HG02623 (cell line): Measurements from ENCODE around the gene SLC24A3.

Source experiments
- ATAC-seq: cut with Tn5 transposase; IDR thresholded peaks from one replicate; pipeline ENCODE4 v1.9.1; 2021; ENCODE audit warnings: moderate library complexity; ENCODE audit not compliant: unreplicated experiment

The SLC24A3 gene

GRCh38 chr20:19419396-19419795, 207.0 kb downstream of the SLC24A3 start:
- no peak for ATAC-seq

DNA sequence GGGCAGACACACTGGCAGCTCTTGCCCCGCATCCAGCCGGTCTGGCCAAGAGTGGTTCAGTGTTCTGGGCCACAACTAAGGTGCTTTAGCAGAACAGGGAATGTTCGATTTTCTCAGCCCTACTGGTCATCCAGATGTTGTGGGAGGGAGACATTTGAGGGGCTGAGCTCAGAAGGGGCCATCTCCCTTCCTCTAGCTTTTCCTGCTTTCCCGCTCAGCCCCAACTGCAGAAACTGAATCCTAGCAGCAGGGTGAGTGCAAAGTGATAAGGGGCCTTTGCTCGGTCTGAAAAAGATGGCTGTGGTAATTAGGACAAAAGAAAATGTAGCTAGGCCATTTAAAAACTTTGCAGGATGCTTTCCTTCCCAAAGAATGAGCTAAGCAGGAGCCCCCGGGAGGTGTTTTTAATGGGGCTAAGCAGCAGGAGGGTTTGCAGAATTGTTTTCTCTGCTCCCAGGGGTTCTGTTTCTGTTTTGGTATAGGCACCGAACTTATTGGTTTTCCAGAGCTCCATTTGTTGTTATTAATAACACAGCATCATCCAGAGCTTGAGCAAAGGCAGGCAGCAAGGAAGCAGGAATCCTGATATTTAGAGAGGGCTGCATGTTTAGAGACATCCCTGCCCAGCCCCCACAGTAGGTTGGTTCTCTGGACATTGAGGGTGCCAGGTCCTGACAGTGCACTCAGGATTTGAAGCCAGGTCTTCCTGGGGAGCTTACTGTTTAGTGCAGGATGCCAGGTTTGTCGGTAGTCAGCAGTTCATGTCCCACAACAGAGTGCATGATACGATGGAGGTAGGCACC, 210.9 kb downstream of the SLC24A3 start:
- no peak for ATAC-seq

- ATAC-seq = no peak
Observed at GRCh38 chr20:19423900-19424620, 211.6 kb downstream of the SLC24A3 start.

DNA sequence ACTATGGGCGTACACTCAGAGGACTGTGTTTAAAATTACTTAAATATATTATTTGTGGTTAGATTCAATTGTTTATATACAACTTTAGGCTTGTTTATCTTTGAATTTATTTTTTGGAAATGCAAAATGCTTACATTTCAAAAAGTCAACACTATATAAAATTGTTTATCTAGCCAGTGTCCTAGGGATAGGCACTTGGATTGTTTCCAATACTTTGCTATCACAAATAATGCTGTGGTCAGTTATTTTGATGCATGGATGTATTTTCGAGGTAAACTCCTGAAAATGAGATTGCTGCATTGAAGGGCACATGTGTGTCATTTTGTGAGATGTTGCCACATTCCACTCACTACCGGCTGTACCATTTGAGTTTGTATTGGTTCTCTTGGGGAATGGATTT, 213.9 kb downstream of the SLC24A3 start:
- no peak for ATAC-seq

DNA sequence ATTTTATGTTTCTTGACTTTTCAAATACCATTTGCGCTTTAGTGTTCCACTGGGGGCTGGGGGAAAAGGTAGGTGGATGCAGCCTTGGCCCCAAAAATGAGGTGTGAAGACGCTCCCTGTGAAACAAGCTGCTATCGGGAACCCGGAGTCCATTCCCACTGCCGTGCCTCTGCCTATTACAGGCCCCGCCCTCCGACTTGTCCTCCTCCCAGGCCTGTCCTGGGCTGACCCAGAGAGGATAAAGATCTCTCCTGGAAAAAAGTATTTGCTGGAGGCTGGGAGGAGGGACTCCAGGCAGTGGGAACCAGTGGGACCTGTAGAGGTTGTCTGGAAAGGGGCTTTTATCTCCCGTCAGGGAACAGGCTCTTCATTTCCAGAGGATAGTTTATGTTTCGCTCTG, 215.0 kb downstream of the SLC24A3 start:
- no peak for ATAC-seq

DNA sequence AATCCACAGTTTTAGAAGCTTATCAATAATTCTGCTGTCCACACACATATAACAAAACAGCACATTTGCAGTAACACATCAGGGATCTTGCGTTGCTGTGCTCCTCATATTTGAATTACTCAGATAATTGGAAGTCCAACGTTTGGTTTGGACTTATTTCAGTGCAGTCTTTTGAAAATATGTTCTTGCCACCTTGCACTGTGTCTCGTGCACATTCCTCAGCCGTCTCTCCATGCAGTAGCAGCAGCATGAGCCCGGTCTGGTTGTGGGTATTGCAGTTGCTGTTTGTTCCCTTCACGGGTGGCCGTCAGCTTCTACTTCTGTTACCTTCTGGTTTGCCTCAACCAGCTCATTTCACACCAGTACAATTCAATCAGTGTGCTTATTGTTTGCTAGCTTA, 215.5 kb downstream of the SLC24A3 start:
- ATAC-seq = no peak

GRCh38 chr20:19428324-19428723, 215.9 kb downstream of the SLC24A3 start:
- ATAC-seq = no peak

GRCh38 chr20:19429538-19429937, 217.1 kb downstream of the SLC24A3 start:
- no peak for ATAC-seq

DNA sequence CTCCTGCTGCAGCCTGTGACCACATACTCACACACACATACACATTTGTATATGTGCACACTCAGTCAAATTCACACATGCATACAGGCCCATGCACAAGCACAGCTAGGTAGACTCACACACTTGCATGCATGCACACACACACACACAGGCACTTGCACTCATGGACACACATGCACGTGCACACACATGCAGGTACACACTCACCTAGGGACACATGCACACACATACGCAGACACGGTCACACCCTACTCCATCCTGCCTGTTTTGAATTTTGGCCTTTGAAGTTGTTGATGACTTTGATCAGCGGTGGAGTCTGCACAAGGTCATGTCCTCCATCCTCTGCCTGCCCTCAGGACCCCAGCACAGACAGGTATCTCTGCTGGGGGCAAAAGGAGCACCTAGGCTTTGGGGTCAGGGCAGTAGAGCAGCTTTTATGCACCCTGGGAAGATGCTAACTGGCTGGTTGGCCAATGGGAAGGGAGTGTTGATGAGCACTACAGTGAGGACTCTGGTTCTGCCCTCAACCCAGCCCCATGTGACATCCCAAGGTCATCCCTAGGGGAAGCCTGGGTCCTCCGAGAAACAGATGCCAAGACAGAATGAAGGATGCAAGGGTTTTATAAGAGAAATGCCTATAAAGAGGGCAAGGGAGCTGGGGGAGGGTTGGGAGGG, 218.3 kb downstream of the SLC24A3 start:
- no peak for ATAC-seq

DNA sequence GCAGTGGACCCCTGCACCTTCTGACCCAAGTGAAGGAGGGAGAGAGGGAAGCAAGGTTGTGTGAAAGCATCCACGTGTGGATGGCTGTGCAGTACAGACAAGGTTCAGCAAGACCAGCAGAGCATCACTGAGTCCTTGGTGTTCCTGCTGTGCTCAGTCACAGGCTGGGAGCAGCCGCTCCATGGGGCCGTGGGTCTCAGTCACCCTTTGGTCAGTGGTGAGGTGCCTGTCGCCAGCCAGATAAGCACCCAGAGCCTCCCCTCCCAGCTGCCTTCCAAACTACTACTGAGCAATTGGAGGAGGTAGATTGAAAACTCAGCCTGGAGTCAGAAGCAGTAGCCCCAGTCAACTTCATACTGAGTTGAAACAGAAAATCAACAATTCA, 218.9 kb downstream of the SLC24A3 start:
- no peak for ATAC-seq

GRCh38 chr20:19431906-19432305, 219.5 kb downstream of the SLC24A3 start:
- no peak for ATAC-seq

DNA sequence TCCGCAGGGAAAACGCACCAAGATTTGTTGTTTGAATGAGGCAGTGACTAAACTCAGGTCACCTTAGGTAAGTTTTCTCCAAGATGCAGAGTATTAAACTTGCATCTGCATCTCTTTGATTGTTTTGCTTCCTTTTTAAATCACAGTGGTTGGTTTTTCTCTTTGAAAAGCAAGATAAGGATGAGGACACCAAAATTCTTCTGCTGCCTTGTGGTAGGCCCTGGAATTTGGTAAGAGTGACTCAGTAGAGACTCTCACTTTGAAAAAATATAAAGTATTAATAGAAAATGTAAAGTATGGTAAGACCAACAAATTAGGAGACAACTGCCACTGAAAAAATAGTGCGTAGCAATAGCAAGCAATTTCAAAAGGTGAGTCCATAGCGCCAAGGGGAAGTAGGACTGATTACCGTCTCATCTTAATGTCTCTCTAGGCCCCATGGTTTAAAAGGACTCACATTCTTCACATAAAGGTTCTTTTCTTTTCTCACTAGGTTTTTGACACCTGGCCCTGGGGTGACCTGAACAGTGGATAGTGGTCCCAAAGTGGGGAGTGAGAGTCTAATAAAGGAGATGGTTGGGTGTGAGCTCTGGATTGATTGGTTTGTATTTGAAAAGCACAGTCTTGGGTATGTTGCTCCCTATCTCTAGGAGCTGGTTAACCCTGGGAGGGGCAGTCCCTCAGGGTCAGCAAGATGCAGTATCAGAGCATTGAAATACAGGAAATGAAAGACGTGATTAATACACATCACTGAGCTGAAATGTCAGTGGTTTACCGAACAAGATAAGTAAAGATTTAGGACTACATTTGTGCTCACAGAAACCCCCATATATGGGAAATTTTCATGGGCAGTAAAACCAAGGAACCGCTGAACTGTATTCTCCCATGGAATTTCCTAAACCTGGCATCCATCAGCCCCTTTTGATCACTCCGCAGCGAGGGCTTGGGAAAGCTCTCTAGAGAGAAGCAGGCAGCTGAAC, 221.2 kb downstream of the SLC24A3 start:
- ATAC-seq = no peak

- no peak for ATAC-seq
Observed at GRCh38 chr20:19435316-19435715, 222.9 kb downstream of the SLC24A3 start.

DNA sequence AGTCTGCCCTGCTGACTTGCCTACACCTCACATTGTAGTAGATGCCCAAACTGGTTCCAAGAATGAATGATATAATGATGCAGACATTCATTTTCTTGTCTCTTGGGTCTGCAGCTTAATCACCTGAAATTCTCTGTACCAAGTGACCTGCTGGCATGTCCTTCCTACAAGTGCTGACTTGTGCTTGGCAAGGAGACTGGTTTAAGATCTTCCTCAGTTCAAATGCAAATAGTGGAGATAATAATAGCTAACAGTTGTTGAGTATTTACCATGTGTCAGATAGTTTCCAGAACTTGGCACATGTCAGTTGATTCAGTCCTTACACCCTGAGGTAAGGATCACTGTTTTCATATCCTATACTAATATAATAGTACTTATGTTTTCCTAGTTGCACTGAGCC, 223.4 kb downstream of the SLC24A3 start:
- ATAC-seq = no peak

DNA sequence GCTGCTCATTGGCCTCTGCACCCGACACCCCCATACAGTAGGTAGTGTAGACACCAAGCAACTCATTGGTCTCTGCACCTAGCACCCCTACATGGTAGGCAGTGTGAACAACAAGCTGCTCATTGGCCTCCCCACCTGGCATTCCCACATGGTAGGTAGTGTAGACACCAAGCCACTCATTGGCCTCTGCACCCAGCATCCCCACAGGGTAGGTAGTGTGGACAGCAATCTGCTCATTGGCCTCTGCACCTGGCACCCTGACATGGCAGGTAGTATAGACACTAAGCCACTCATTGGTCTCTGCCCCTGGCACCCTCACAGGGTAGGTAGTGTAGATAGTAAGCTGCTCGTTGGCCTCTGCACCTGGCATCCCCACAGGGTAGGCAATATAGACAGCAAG, 226.0 kb downstream of the SLC24A3 start:
- no peak for ATAC-seq

GRCh38 chr20:19440660-19441527, 228.5 kb downstream of the SLC24A3 start:
- no peak for ATAC-seq

DNA sequence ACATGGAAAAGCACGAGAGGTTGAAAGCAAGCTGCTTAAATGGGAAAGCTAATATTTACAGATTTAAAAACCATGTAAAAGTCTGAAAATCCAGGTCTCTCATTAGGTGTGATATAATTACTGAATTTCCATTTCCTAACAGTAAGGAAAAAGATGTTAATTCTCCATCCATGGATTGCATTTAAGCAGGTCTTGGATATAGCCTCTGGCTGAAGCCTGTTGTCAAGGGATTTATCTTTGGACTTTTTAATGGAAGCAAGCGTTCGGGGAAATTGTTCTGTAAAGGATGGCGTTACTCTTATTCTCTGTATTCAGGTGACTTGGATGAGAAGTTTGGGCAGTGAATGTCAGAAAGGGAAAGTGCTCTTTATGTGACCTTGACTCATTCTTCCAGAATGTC, 233.8 kb downstream of the SLC24A3 start:
- ATAC-seq = no peak

- ATAC-seq = no peak
Observed at GRCh38 chr20:19448632-19449031, 236.2 kb downstream of the SLC24A3 start.

- no peak for ATAC-seq
Observed at GRCh38 chr20:19449051-19449450, 236.6 kb downstream of the SLC24A3 start.
